Activated naive CD4-positive, alpha-beta T cell treated with anti-CD3 and anti-CD28 coated beads for 36 hours (primary cell): ENCODE measurements around the gene CCDC174. TPM values are rescaled to one million over a fixed set of nuclear protein-coding genes. Genes with fewer than 3 reads are reported as not detected.

Experiments
- CTCF ChIA-PET: fragments of 350-600 bp; sonication (Branson Sonifier 250); formaldehyde crosslinking; loops from one replicate; lab custom pipeline; 2021; ENCODE audit warnings: antibody characterized with exemption; lab: Charles Lee
- DNase-seq: peaks from one replicate; pipeline ENCODE4 v3.0.0-alpha.2; 2020
- H3K27ac Mint-ChIP-seq: one replicate; pipeline ENCODE4 v1.8.0; 2021; ENCODE audit warnings: mild to moderate bottlenecking, mixed read lengths
- H3K27me3 Mint-ChIP-seq: one replicate; pipeline ENCODE4 v1.8.0; 2021; ENCODE audit warnings: low read depth, mixed read lengths
- H3K36me3 Mint-ChIP-seq: one replicate; pipeline ENCODE4 v1.8.0; 2021; ENCODE audit warnings: low read depth, mixed read lengths
- H3K4me1 Mint-ChIP-seq: one replicate; pipeline ENCODE4 v1.8.0; 2021; ENCODE audit warnings: low read depth, mixed read lengths
- H3K4me3 Mint-ChIP-seq: one replicate; pipeline ENCODE4 v1.8.0; 2021; ENCODE audit warnings: mild to moderate bottlenecking, moderate library complexity, mixed read lengths
- H3K9me3 Mint-ChIP-seq: one replicate; pipeline ENCODE4 v1.8.0; 2021; ENCODE audit warnings: mixed read lengths
- intact Hi-C: fragments of 100-400 bp; cut with micrococcal nuclease; formaldehyde crosslinking; loops from one replicate; pipeline ENCODE4 v1.15.1; 2023
- total RNA-seq, 2 experiments: library from RNA; stranded (reverse); gene quantifications; one replicate each; pipeline ENCODE4 v1.2.3, GENCODE V29; 2021

Gene CCDC174
- total RNA-seq, 2 experiments from 2014 or later, result 16.1 to 20.7 TPM

DNA sequence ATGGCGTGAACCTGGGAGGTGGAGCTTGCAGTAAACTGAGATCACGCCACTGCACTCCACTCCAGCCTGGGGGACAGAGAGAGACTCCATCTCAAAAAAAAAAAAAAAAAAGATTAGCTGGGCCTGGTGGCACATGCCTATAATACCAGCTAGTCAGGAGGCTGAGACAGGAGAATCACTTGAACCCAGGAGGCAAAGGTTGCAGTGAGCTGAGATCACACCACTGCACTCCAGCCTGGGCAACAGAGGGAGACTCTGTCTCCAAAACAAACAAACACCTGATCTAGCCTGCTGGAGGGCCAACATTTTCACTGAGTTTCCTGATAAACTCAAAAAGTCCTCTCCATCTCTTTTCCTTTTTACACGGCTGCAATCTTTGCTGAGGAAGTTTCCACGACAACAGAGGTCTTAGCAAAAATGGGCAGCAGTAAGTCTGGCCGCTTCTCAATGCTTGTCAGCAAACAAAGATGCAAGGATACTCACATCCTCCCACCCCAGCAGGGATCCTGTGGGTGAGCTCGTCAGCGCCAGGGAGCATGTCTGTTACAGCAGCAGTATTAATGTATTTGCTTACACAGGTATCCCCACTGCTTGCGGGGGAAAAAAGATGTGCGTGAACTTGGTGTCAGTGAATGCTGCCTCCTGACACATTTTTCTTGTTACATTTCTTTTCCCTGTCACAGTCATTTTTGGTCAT is 21.0 kb upstream of the CCDC174 start:
- intact Hi-C loops, result no loop called here
- H3K27me3 Mint-ChIP-seq, result peaks cover 3% of the 10 kb centered on the region
- no peak overlapping the region for H3K27ac Mint-ChIP-seq
- no peaks in the 10 kb centered on the region for H3K4me1 Mint-ChIP-seq
- no peak for DNase-seq
- no peaks in the 10 kb centered on the region for H3K9me3 Mint-ChIP-seq
- CTCF ChIA-PET, result interaction anchor here (2.6 kb wide), 1 partner anchor 291 kb away, joined by 9 read pairs; no protein-coding TSS in a partner anchor
- no peak overlapping the region for H3K4me3 Mint-ChIP-seq
- H3K36me3 Mint-ChIP-seq, result no peaks in the 10 kb centered on the region

DNA sequence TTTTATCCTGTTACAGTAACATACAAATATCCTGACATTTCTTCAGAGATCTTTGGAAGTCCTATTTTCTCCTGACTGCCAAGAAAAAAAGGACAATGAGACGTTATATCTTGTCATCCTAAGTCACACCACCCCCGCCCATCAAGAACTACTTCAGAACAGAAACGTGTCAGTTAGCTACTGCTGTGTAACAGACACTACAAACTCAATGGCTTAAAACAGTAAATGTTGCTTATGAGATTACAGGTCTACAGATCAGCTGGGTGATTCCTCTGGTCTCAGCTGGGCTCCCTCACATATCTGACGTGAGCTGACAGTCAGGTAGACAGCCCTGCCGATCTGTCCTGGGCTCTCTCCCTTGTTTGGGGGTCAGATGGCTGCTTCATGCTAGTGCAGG is 20.5 kb upstream of the CCDC174 start:
- no peak for DNase-seq
- no peaks in the 10 kb centered on the region for H3K4me1 Mint-ChIP-seq
- no peaks in the 10 kb centered on the region for H3K9me3 Mint-ChIP-seq
- H3K36me3 Mint-ChIP-seq, result no peaks in the 10 kb centered on the region
- H3K27ac Mint-ChIP-seq, result no peak overlapping the region
- CTCF ChIA-PET, result interaction anchor here (0.7 to 2.6 kb wide), 2 partner anchors 289 to 290 kb away, joined by 3 to 9 read pairs; no protein-coding TSS in a partner anchor
- H3K27me3 Mint-ChIP-seq, result peaks cover 7% of the 10 kb centered on the region
- intact Hi-C loops, result no loop called here
- no peak overlapping the region for H3K4me3 Mint-ChIP-seq

DNA sequence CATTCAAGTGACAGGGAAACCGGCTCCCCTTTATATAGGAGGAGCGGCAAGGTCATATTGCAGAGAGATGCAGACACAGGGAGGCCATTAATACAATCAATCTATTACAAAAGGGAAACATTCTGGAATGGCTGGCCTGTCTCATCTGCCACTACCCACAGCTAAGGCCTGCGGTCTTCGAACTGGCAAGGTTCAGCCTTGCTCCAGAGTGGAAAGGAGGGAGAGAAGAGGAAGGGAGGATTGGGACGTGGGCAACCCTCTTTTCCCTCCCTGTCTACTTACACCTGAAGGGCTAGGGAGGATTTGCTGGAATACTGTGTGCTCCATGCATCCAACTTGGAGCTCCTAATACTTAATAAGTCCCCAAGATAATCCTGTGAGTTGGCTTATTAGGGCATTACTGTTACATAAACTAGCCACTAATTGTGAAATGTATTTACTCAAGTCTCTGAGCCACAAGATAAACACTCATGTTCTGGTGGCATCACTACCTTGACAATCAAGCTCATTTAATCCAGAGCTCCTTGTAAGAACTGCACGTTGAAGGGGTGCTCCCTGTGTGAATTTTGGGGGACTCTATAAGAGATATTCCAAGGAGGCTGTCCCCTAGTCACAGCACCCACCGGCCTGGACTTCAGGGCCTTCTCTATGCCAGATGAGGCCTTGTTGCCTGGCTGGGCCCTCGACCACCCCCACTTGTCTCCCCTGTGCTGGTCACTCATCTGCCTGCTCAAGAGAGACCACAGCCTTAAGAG is 19.7 kb upstream of the CCDC174 start:
- CTCF ChIA-PET, result interaction anchor here (0.7 to 2.6 kb wide), 6 partner anchors 8 to 289 kb away, joined by 3 to 9 read pairs (median 3); no protein-coding TSS in a partner anchor
- DNase-seq, result no peak
- Mint-ChIP-seq H3K9me3 (no peaks in the 10 kb centered on the region), H3K4me3 (no peak overlapping the region), H3K4me1 (no peaks in the 10 kb centered on the region), H3K27me3 (peaks cover 13% of the 10 kb centered on the region), H3K27ac (no peak overlapping the region), H3K36me3 (no peaks in the 10 kb centered on the region)
- intact Hi-C loops, result loop anchor here (2.0 kb wide), 1 partner anchor 149 kb away; no protein-coding TSS in a partner anchor

DNA sequence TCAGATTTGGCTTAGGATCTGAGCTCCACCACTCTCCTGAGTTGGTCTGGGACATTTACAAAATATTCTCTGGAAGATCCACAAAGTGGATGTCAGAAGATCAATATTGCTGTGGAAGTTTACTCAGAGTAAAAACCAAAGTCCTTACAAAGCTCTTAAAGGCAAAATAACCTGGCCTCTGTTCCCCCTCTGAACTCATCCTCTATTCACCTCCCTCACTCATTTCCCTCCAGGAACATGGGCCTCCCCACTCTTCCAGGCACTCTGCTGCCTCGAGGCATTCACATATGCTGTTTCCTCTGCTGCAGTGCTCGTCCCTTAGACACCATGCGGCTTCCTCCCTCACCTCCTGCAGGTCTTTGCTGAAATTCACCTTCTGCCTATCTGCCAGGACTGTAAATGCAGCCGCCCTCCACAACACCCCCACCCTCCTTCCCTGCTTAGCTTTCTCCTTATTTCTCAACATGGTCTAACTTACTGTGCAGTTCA is 19.1 kb upstream of the CCDC174 start:
- intact Hi-C loops, result loop anchor here (2.0 kb wide), 1 partner anchor 148 kb away; no protein-coding TSS in a partner anchor
- no peaks in the 10 kb centered on the region for H3K36me3 Mint-ChIP-seq
- no peaks in the 10 kb centered on the region for H3K4me1 Mint-ChIP-seq
- no peak overlapping the region for H3K27ac Mint-ChIP-seq
- DNase-seq, result no peak
- no peaks in the 10 kb centered on the region for H3K9me3 Mint-ChIP-seq
- no peak overlapping the region for H3K4me3 Mint-ChIP-seq
- CTCF ChIA-PET, result interaction anchor here (0.6 to 2.6 kb wide), 7 partner anchors 8 to 419 kb away, joined by 3 to 9 read pairs (median 3); no protein-coding TSS in a partner anchor
- H3K27me3 Mint-ChIP-seq, result peaks cover 18% of the 10 kb centered on the region

DNA sequence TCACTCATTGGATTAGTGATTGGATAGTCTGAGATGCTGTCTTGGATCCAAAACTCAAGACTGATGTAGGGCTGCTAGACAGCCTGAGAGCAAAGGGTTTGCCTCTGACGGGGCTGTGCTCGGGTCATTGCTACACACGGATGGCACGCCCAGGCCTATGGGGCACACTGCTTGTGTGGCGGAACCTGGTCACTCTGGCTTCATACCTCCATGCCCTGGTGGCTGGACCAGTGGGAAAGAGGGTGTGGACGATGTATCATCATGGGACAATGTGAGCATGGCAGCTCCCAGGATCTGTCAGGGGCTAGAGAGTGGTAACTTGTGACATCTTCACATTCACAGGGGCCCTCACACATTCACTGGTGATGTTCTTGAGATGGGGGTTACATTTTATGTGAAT is 18.1 kb upstream of the CCDC174 start:
- no peak overlapping the region for H3K4me3 Mint-ChIP-seq
- H3K9me3 Mint-ChIP-seq, result no peaks in the 10 kb centered on the region
- no peak overlapping the region for H3K27ac Mint-ChIP-seq
- DNase-seq, result no peak
- H3K27me3 Mint-ChIP-seq, result peaks cover 26% of the 10 kb centered on the region
- intact Hi-C loops, result loop anchor here (2.0 kb wide), 1 partner anchor 147 kb away; no protein-coding TSS in a partner anchor
- CTCF ChIA-PET, result interaction anchor here (1.0 to 1.6 kb wide), 3 partner anchors 15 to 73 kb away, joined by 3 read pairs; no protein-coding TSS in a partner anchor
- H3K4me1 Mint-ChIP-seq, result no peaks in the 10 kb centered on the region
- H3K36me3 Mint-ChIP-seq, result no peaks in the 10 kb centered on the region

DNA sequence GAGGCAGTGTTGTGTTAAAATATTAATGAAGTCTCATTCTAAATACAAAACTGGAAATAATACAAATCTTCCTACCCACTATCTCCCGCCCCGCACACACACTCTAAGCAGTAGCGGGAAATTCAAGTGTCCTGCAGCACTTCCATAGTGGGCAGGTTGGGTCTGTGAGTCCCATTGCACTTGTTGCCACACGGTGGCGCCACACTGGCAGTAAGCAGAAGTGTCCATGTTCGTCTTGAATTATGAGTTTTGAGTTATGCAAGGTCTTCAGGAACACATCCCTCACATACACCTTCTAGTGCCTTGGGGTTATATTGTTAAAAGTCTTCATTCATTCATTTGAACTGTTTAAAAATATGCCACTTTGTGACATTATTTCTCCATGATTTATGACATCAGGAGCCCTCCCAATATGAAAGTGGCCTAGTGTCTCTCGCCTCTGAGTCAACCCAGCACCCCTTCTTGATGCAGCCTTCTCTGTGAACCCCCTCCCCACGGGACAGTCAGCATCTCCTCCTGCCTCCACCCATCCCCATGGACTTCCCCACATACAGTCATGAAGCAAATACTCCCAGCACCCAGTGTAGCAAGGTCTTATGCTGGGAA is 17.6 kb upstream of the CCDC174 start:
- CTCF ChIA-PET, result interaction anchor here (0.7 to 1.5 kb wide), 2 partner anchors 15 to 17 kb away, joined by 3 to 4 read pairs; partner anchors contain the start of gene CCDC174
- H3K4me1 Mint-ChIP-seq, result no peaks in the 10 kb centered on the region

DNA sequence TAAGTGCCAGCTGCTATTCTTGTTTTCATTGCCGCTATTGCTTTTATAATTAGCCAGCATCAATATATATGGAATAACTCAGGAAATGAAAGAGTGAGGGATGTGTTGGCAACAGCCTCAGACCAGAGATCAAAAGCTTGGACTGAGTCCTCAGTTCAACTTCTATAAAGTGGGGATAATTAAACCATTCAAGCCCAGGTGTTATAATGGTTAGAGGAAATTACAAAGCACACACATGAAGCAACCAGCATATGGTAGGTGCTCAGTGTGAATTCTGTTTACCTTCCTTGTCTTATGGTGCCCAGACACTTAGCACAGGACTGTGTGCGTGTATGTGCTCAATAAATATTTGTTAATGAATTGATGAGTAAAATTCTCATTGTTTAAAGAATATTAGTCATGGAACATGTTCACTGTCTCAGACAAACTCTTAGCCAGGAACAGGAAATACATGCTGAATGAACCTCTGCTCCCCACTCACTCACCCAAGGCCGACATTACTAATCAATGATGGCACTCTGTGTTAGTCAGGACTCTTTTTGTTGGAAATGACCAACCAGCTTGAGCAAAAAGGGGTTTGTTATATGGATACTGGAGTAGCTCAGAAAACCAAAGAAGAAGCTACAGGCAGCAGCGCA is 16.7 kb upstream of the CCDC174 start:
- Mint-ChIP-seq H3K27me3 (peaks cover 33% of the 10 kb centered on the region), H3K36me3 (no peaks in the 10 kb centered on the region), H3K4me3 (no peak overlapping the region), H3K27ac (no peak overlapping the region), H3K4me1 (no peaks in the 10 kb centered on the region), H3K9me3 (no peaks in the 10 kb centered on the region)
- CTCF ChIA-PET, result interaction anchor here (0.5 to 1.8 kb wide), 6 partner anchors 13 to 287 kb away, joined by 3 to 6 read pairs (median 4); partner anchors contain the start of gene CCDC174
- intact Hi-C loops, result loop anchor here (1.0 kb wide), 1 partner anchor 286 kb away; no protein-coding TSS in a partner anchor
- no peak for DNase-seq

More for the DNA sequence above, 17.6 kb upstream of the CCDC174 start:
- peak; percentile 72 for DNase-seq
- no peaks in the 10 kb centered on the region for H3K9me3 Mint-ChIP-seq
- H3K4me3 Mint-ChIP-seq, result no peak overlapping the region
- no peak overlapping the region for H3K27ac Mint-ChIP-seq
- H3K27me3 Mint-ChIP-seq, result peaks cover 29% of the 10 kb centered on the region
- intact Hi-C loops, result loop anchor here (1.0 to 2.0 kb wide), 2 partner anchors 147 to 287 kb away; no protein-coding TSS in a partner anchor
- no peaks in the 10 kb centered on the region for H3K36me3 Mint-ChIP-seq

DNA sequence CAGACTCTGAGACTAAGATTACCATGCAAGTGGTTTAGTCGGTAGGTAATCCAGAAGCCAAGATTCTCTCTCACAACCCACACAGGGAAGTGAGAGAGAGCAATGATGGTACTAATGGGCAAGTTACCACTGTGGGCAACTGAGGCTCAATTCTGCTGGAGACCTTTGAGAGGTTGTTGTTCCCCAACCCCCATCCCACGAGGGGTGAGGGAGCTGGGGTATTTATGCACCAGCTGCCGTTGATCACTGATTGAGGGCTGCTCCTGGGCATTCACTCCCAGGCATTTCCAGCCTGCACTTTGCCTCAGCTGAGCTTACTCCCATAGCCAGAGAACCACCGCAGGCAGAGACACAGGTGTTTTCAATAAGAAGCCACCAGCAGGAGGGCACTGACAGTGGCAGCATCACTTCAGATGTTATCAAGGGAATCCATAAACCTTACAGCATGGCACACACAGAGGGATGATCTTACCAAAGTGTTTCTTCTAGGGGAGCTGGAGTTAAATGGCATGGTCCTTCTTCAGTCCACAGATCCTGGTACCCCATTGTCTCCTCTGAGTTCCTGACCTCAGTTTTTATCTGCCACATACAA is 15.0 kb upstream of the CCDC174 start:
- Mint-ChIP-seq H3K4me3 (no peak overlapping the region), H3K36me3 (no peaks in the 10 kb centered on the region), H3K27me3 (peaks cover 33% of the 10 kb centered on the region), H3K9me3 (no peaks in the 10 kb centered on the region), H3K4me1 (no peaks in the 10 kb centered on the region), H3K27ac (no peak overlapping the region)
- CTCF ChIA-PET, result interaction anchor here (1.0 kb wide), 1 partner anchor 145 kb away, joined by 5 read pairs; no protein-coding TSS in a partner anchor
- intact Hi-C loops, result no loop called here
- no peak for DNase-seq

DNA sequence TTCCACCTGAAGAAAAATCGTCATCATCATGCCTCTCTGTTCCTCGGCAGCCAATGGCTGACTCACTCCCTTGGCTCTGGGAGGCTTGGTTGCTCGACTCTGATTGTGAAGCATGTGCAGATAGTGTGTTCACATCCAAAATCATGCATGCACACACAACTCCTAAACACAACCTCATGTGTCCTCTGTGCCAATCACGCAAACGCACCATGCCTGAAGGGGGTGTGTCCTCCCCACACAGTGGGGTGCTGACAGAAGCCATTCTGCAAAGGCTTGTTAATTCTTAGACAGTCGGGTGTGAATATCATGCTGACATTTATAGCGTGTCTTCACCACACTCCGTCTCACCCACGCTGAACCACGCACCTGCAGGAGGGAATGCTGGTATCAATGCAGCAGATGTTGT is 11.4 kb upstream of the CCDC174 start:
- no peaks in the 10 kb centered on the region for H3K36me3 Mint-ChIP-seq
- H3K4me1 Mint-ChIP-seq, result no peaks in the 10 kb centered on the region
- no peaks in the 10 kb centered on the region for H3K9me3 Mint-ChIP-seq
- CTCF ChIA-PET, result interaction anchor here (1.1 kb wide), 1 partner anchor 15 kb away, joined by 7 read pairs; no protein-coding TSS in a partner anchor
- peaks cover 33% of the 10 kb centered on the region for H3K27me3 Mint-ChIP-seq
- no peak overlapping the region for H3K27ac Mint-ChIP-seq
- intact Hi-C loops, result no loop called here
- H3K4me3 Mint-ChIP-seq, result no peak overlapping the region
- no peak for DNase-seq

DNA sequence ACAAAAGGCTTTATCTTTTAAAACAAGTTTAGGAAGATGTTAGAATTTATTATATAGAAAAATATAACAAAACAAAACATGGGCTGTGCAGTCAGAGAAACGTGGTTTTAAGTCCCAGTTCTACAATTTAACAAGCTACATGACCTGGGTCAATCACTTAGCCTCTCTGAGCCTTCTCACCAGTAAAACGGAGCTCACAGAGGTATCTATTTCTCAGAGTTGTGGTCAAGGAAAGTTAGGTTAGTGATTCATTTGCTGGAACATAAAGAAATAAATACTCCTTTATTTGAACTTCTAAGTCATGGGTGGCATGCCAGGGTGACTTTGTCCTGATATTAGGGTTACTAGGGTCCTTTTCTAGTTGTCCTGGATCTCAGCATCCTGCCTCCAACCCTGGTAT is 10.8 kb upstream of the CCDC174 start:
- no peak for DNase-seq
- CTCF ChIA-PET, result interaction anchor here (0.8 kb wide), 1 partner anchor 9 kb away, joined by 4 read pairs; no protein-coding TSS in a partner anchor
- no peaks in the 10 kb centered on the region for H3K4me1 Mint-ChIP-seq
- intact Hi-C loops, result no loop called here
- no peak overlapping the region for H3K4me3 Mint-ChIP-seq
- no peaks in the 10 kb centered on the region for H3K36me3 Mint-ChIP-seq
- H3K27ac Mint-ChIP-seq, result no peak overlapping the region
- no peaks in the 10 kb centered on the region for H3K9me3 Mint-ChIP-seq
- H3K27me3 Mint-ChIP-seq, result peaks cover 29% of the 10 kb centered on the region

DNA sequence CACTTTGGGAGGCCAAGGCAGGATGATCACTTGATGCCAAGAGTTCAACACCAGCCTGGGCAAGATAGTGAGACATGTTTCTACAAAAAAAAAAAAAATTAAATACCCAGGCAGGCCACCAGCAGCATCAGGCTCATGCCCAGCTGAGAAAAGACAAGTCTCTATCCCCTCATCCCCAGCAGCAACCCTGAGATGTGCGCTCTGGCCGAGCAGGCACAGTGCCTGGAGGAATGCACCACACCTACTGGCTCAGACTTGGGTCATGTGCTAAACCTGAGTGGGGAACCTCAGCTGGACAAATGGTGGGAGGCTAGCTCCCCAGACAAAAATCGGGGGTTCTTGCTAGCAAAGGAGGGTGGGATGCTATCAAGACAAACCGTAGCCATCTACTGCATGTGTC is 10.2 kb upstream of the CCDC174 start:
- no peaks in the 10 kb centered on the region for H3K36me3 Mint-ChIP-seq
- no peak overlapping the region for H3K27ac Mint-ChIP-seq
- peaks cover 24% of the 10 kb centered on the region for H3K27me3 Mint-ChIP-seq
- CTCF ChIA-PET, result interaction anchor here (0.8 kb wide), 1 partner anchor 8 kb away, joined by 4 read pairs; no protein-coding TSS in a partner anchor
- DNase-seq, result no peak
- no peak overlapping the region for H3K4me3 Mint-ChIP-seq
- H3K9me3 Mint-ChIP-seq, result no peaks in the 10 kb centered on the region
- intact Hi-C loops, result no loop called here
- no peaks in the 10 kb centered on the region for H3K4me1 Mint-ChIP-seq
